ENCODE data around the gene GALNT16.

DNA sequence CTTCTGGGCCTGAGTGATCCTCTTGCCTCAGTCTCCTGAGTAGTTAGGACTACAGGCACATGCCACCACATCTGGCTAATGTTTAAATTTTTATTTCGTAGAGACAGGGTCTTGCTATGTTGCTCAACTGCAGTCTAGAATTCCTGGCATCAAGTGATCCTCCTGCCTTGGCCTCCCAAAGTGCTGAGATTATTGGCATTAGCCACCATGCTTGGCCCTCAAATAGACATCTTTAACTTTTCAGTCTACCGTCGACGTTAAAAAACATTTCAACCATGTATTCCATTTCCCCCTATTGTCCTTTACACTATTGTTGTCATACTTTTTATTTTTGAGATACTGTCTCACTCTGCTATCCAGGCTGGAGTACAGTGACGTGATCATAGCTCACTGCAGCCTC, 115.8 kb downstream of the GALNT16 start:
- TF ChIP-seq, protein P1, sequence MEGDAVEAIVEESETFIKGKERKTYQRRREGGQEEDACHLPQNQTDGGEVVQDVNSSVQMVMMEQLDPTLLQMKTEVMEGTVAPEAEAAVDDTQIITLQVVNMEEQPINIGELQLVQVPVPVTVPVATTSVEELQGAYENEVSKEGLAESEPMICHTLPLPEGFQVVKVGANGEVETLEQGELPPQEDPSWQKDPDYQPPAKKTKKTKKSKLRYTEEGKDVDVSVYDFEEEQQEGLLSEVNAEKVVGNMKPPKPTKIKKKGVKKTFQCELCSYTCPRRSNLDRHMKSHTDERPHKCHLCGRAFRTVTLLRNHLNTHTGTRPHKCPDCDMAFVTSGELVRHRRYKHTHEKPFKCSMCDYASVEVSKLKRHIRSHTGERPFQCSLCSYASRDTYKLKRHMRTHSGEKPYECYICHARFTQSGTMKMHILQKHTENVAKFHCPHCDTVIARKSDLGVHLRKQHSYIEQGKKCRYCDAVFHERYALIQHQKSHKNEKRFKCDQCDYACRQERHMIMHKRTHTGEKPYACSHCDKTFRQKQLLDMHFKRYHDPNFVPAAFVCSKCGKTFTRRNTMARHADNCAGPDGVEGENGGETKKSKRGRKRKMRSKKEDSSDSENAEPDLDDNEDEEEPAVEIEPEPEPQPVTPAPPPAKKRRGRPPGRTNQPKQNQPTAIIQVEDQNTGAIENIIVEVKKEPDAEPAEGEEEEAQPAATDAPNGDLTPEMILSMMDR (IDR thresholded peaks at IDR 0.05; ENCODE audit: insufficient read depth, low read depth, low read length), result no peak
- TF ChIP-seq EZH2 (IDR thresholded peaks at IDR 0.05; ENCODE audit: insufficient read depth, low read length), result no peak

All from astrocyte (in vitro differentiated cells and primary cell).